Prostate gland (tissue), 2 donors: ENCODE data around the gene CDKL1. TPM values are rescaled to one million over a fixed set of nuclear protein-coding genes. Genes with fewer than 3 reads are reported as not detected.

Experiments used
- DNase-seq: peaks from one replicate; pipeline ENCODE4 v3.0.0-alpha.2; 2019; ENCODE audit warnings: low spot score
- H3K27ac ChIP-seq, 2 donors: fragments of 200-600 bp; sonication (generic); 2 replicates each; pipeline ENCODE4 v1.5.1; 2017 to 2019
- H3K27me3 ChIP-seq: fragments of 200-600 bp; sonication (generic); replicated peaks from 2 replicates; pipeline ENCODE4 v1.5.1; 2019; ENCODE audit not compliant: insufficient read depth
- H3K36me3 ChIP-seq, 2 donors: fragments of 200-600 bp; sonication (generic); 1 replicate in 1 of 2; 2 replicates in 1 of 2; pipeline versions ENCODE4 v1.5.1 to v1.8.1; 2017 to 2019
- H3K4me1 ChIP-seq: fragments of 200-600 bp; sonication (generic); replicated peaks from 2 replicates; pipeline ENCODE4 v1.5.1; 2019
- H3K4me3 ChIP-seq, 2 donors: fragments of 200-600 bp; sonication (generic); 2 replicates each; pipeline ENCODE4 v1.5.1; 2017 to 2019
- H3K9me3 ChIP-seq: fragments of 200-600 bp; sonication (generic); 2 replicates; pipeline ENCODE4 v1.5.1; 2017
- CTCF ChIP-seq, 4 experiments: fragments of 200-600 bp in 2 of 4; fragments of 450-650 bp in 2 of 4; sonication (generic) in 2 of 4; IDR thresholded peaks; 1 replicate in 3 of 4; 2 replicates in 1 of 4; pipeline ENCODE4 v1.5.1; 2016 to 2019; ENCODE audit warnings: antibody characterized with exemption in 4 of 4, mild to moderate bottlenecking in 2 of 4, moderate library complexity in 2 of 4
- POLR2A ChIP-seq: fragments of 450-650 bp; IDR thresholded peaks from one replicate; pipeline ENCODE4 v1.6.1; 2016; ENCODE audit warnings: antibody characterized with exemption, mild to moderate bottlenecking
- POLR2AphosphoS5 ChIP-seq: sonication (generic); formaldehyde crosslinking; IDR thresholded peaks from one replicate; pipeline ENCODE4 v1.6.1; 2017; ENCODE audit warnings: antibody characterized with exemption
- WGBS: methylation state at CpG from one replicate; pipeline ENCODE4 v1.1.5; 2018; 5-methylcytosine and 5-hydroxymethylcytosine counted together
- intact Hi-C: fragments of 100-400 bp; cut with DNase I; formaldehyde crosslinking; loops from one replicate; pipeline ENCODE4 v1.14.2; 2022
- total RNA-seq, 2 donors: library from RNA; depleted of rRNA; stranded (reverse); fragments of >200 nt; gene quantifications; one replicate each; pipeline ENCODE4 v1.1.0, GENCODE V29; 2016

Gene CDKL1
- total RNA-seq, 2 donors from 2014 or later: 3.4 to 18.5 TPM

- DNase-seq: no peak
- WGBS: 78% methylated on average over 4 of the region's 4 CpGs
- Histone ChIP-seq H3K27ac (no peak overlapping the region), H3K4me1 (no peaks in the 10 kb centered on the region), H3K27me3 (no peaks in the 10 kb centered on the region), H3K4me3 (no peak overlapping the region), H3K9me3 (no peaks in the 10 kb centered on the region), H3K36me3 (no peaks in the 10 kb centered on the region)
- TF ChIP-seq POLR2A: no peak
- no peak for TF ChIP-seq POLR2AphosphoS5
- TF ChIP-seq CTCF (IDR thresholded peaks at IDR 0.05): no peak
- intact Hi-C loops: no loop called here
These were observed 19.1 kb downstream of the CDKL1 start for GRCh38 chr14:50377550-50378085.

- TF ChIP-seq CTCF (IDR thresholded peaks at IDR 0.05): no peak
- TF ChIP-seq POLR2A: no peak
- TF ChIP-seq POLR2AphosphoS5: no peak
- intact Hi-C loops: no loop called here
- no peaks in the 10 kb centered on the region for H3K9me3 ChIP-seq
- no peak overlapping the region for H3K27ac ChIP-seq
- no peaks in the 10 kb centered on the region for H3K4me1 ChIP-seq
- no peaks in the 10 kb centered on the region for H3K36me3 ChIP-seq
- no peak overlapping the region for H3K4me3 ChIP-seq
- no peaks in the 10 kb centered on the region for H3K27me3 ChIP-seq
- 98% methylated on average over 5 of the region's 5 CpGs for WGBS
- DNase-seq: no peak
These were observed 20.9 kb downstream of the CDKL1 start for GRCh38 chr14:50375760-50376159.

- Histone ChIP-seq H3K4me3 (no peak overlapping the region), H3K36me3 (no peaks in the 10 kb centered on the region), H3K9me3 (no peaks in the 10 kb centered on the region), H3K27me3 (no peaks in the 10 kb centered on the region), H3K4me1 (no peaks in the 10 kb centered on the region), H3K27ac (no peak overlapping the region)
- WGBS: 90% methylated on average over 3 of the region's 3 CpGs
- no peak for DNase-seq
- intact Hi-C loops: no loop called here
- no peak for TF ChIP-seq CTCF (IDR thresholded peaks at IDR 0.05)
- no peak for TF ChIP-seq POLR2AphosphoS5
- no peak for TF ChIP-seq POLR2A
These were observed 22.7 kb downstream of the CDKL1 start for GRCh38 chr14:50373959-50374358.

GRCh38 chr14:50371546-50371945 is 25.1 kb downstream of the CDKL1 start:
- no peaks in the 10 kb centered on the region for H3K36me3 ChIP-seq
- H3K27ac ChIP-seq: no peak overlapping the region
- 89% methylated on average over 4 of the region's 4 CpGs for WGBS
- TF ChIP-seq CTCF (IDR thresholded peaks at IDR 0.05): no peak
- no peak for TF ChIP-seq POLR2AphosphoS5
- TF ChIP-seq POLR2A: no peak
- no peaks in the 10 kb centered on the region for H3K4me1 ChIP-seq
- no peak for DNase-seq
- no peaks in the 10 kb centered on the region for H3K9me3 ChIP-seq
- no peak overlapping the region for H3K4me3 ChIP-seq
- intact Hi-C loops: no loop called here
- no peaks in the 10 kb centered on the region for H3K27me3 ChIP-seq

- Histone ChIP-seq H3K27ac (no peak overlapping the region), H3K9me3 (no peaks in the 10 kb centered on the region), H3K4me1 (no peaks in the 10 kb centered on the region), H3K27me3 (no peaks in the 10 kb centered on the region), H3K36me3 (no peaks in the 10 kb centered on the region), H3K4me3 (no peak overlapping the region)
- intact Hi-C loops: no loop called here
- no peak for DNase-seq
- TF ChIP-seq POLR2AphosphoS5 (no peak), CTCF (IDR thresholded peaks at IDR 0.05) (no peak), POLR2A (no peak)
- WGBS: 93% methylated on average over 4 of the region's 4 CpGs
These were observed 30.1 kb downstream of the CDKL1 start for GRCh38 chr14:50366589-50366988.
